ENCODE results near the gene CCDC141.
A peak's percentile ranks its signal among the peaks of the same experiment; 100 is the strongest.

The CCDC141 gene

DNA sequence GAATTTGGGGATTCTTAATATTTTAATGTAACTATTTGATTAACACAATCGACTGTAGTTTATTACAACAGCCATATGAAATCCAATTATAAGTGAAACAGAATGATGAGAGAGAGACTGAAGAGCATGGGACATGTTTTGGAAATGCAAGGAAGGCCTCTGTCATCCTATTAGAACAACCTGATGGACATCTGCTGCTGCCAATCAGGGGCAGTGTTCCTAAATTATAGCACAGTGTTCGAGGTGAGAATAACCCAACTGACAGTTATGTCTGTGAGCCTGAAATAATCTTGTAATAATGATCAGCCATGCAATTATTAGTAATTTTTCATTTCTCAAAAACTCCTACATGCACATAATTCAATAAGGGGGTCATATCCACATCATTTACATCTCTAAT, 73.6 kb downstream of the CCDC141 start:
- no peak for DNase-seq (ENCODE audit: low read depth, low spot score)

DNA sequence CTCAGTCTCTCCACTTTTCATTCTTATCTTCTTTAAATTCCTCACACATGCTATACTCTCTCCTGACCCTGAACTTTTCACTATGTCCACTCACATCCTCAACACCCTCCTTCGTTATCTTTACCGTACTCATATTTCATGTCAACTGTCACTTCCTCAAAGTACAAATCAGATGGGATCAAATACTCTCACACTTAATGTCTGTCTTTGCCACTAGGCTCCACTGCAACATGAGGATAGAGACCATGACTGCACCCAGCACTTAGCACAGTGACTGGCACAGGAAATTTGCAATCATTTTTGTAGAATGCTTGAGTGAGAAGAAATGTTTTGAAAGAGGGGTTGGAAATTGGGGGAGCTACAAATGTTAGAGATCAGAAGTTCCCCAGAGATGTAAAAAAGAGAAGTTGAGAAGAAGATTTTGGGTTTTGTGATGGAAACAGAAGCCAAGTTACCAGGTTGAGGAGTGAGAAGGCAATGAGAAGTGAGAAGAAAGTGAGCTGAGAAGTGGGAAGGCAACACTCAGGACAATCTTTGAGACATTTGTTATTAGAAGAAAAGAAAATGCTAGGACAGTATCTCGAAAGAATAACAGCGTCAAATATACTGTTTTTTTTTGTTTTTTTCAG, 87.0 kb downstream of the CCDC141 start:
- no peak for DNase-seq (ENCODE audit: low read depth, low spot score)

DNA sequence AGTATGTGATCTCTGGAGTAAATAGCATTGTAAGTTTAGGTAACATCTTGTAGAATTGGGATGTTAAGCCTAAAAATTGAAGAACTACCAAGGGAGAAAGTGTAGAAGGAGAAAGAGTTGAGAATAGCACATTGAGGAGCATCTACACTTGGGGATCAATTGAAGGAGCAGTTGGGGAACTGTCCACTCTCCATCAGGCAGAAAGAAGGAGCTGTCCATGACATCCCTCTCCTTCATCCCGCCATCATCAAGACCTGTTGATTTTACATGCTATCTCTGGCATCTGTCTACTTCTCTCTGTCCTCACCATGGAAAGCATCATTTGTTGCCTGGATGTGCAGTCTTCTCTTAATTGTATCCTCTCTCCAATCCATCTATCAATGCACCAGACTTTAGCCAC, 87.8 kb downstream of the CCDC141 start:
- DNase-seq (ENCODE audit: low read depth, low spot score): no peak

- no peak for DNase-seq (ENCODE audit: low read depth, low spot score)
These were observed 95.9 kb downstream of the CCDC141 start for GRCh38 chr2:178954049-178954448.

DNA sequence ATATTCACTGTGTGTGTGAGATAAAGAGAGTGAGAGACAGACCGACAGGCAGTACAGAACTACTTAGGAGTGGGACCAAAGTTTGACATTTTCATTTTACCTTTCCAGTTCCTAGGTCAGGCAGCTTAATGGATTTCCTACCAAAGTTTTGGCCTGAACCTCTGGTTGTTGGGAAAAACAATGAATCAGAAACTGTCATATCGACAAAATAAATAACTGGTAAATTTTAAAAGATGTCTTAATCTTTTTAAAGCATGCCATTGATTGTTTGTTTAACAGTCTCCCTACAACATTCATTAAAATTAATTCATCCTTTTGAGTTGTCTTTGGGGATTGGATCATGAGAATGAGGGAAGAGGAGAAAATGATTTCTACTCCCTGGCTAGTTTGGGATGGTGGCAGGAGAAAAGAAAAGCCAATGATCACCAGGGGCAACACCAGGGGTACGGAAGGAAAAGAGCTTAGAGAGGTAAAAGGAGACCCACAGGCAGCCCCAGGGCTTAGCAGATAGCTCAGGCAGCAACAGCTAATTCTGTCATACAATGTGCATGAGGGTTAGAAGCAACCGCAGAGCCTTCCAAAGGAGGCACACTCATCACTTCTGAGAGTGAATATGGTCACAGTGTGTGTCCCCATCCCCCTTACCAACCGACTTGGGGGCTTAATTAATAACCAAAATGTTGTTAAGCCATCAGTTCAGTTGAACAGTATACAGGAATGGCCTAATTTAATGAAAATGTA, 98.5 kb downstream of the CCDC141 start:
- no peak for DNase-seq (ENCODE audit: low read depth, low spot score)

DNA sequence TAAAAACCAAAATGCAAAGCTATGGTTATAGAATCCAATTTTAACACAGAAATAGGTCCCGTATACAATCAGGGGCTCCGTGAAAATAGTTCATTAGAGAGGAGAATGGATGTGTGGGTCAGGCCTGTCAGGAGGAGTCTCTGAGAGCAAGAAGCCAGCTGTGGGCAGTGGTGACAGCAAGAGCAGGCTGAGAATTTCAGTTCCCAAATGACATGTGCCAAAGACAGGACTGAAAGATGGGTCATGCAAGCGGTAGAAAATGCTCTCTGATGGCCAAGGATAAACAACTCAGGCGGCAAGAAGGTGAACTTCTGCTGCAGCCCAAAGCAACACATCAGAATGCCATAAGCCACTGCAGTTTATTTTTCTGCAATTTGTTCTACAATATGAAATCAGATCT, 100.4 kb downstream of the CCDC141 start:
- DNase-seq (ENCODE audit: low read depth, low spot score): no peak

DNA sequence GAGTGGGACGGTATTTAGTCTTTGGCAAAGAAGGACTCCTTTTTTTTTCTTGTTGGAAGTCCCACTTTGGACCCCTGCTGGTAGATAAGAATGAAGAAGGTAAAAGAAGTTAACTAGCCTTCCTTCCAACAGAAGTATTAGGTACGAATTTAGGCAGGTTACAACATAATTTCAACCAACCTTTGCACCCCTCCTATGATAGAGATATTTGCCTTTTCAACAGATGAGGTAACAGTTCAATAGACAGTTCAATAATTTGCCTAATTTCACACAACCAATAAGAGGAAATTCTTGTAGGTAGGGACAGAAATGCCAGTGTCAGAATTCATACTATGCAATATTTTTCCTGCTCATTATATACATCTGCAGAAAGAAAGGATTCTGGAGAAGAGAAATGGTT, 100.8 kb downstream of the CCDC141 start:
- DNase-seq (ENCODE audit: low read depth, low spot score): no peak

DNA sequence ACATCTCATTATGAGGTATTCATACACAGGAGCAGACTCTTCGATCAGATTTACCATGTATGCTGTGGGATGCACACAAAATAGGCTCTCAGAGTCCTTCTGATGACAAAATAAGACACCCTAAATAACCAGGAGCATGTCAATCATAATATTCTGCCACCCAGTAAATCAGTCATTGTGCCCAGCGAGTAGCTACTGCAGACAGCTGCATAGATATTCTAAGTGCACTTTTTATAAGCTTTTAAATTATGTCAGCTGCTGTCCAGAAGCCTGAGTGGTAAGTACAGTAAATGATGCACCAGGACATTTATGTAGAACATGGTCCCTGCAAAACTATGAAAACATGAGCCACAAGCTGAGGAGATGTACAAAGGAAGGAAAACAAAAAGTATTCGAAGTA, 102.9 kb downstream of the CCDC141 start:
- no peak for DNase-seq (ENCODE audit: low read depth, low spot score)

- no peak for DNase-seq (ENCODE audit: low read depth, low spot score)
These were observed 103.4 kb downstream of the CCDC141 start for GRCh38 chr2:178946494-178946893.

DNA sequence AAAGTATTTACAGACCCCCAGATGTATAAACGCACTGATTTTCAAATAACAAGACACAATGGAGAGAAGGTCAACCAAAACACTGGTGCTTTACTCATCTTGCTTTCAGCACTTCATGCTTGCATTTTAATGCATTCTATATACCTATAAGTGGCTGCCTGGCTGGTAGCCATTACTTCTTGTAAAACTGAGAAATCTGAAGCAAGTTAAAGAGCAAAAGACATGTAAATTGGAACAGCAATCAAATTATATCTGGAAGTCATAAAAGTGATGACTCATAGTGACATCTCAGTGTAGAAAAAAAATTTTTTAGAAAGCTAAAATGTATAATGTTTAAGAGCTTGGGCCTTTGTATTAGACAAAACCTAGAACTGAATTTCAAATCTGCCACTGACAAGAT, 106.2 kb downstream of the CCDC141 start:
- no peak for DNase-seq (ENCODE audit: low read depth, low spot score)

GRCh38 chr2:178934571-178934970, 115.4 kb downstream of the CCDC141 start:
- DNase-seq (ENCODE audit: low read depth, low spot score): no peak

DNA sequence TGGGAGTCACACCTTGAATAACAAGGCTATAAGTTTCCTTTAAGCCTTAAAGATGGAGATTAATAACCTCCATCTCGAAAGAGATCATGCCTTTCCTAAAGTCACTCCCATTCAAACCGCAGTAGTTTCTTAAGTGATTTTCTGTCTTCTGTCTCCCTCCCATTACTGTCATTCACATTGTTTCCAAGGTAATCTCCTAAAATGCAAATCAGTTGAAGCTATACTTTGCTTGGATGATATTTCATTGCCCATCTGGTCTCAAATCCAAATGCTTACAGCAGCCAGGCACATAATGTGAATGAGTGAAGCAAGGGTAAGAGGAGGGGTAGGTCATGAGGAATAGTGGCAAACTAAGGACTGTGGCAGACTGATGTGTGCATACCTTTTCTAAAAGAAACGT, 116.4 kb downstream of the CCDC141 start:
- DNase-seq (ENCODE audit: low read depth, low spot score): no peak

- no peak for DNase-seq (ENCODE audit: low read depth, low spot score)
These were observed 121.9 kb downstream of the CCDC141 start for GRCh38 chr2:178928077-178928476.

DNA sequence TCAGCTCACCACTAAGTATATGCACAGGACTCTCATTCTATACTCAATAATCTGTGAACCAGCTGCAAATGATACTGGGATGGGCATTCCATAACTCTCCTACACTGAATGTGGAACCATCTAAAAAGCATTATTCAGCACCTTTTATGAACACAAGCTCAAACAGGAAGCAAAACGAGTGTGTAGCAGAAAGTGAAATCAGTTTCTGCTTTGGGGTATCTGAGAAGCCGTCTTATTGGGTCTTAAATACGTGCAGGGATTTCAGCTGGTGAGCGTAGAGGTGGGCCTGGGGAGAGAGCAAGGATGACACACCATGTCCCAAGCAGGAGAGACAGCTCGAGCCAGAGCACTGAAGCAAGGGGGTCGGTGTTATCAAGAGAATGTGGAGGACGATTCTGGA, 122.8 kb downstream of the CCDC141 start:
- DNase-seq (ENCODE audit: low read depth, low spot score): no peak

GRCh38 chr2:178924817-178925216, 125.1 kb downstream of the CCDC141 start:
- no peak for DNase-seq (ENCODE audit: low read depth, low spot score)

DNA sequence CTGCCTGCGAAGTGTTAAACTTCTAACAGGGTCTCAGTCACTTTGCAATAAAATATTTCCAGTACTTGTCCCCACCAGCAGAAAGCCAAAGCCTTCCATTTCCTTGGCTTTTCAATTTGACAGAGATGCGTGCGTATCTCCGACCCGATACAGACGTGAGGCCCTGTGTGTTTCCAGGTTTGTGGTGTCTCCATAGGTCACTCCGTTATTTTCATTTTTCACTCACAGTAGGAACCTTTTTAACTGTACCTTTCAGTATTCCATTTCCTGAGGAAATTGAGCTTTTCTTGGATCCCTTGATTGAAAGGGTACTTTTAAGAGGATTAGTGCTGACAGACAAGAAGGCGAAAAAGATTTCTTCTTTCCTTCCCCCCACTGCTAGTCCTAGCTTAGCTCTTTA, 126.4 kb downstream of the CCDC141 start:
- DNase-seq (ENCODE audit: low read depth, low spot score): no peak

- no peak for DNase-seq (ENCODE audit: low read depth, low spot score)
These were observed 128.9 kb downstream of the CCDC141 start for GRCh38 chr2:178920916-178921513.

GRCh38 chr2:178917555-178917954, 132.4 kb downstream of the CCDC141 start:
- no peak for DNase-seq (ENCODE audit: low read depth, low spot score)

- DNase-seq (ENCODE audit: low read depth, low spot score): no peak
These were observed 134.3 kb downstream of the CCDC141 start for GRCh38 chr2:178915423-178916173.

- DNase-seq (ENCODE audit: low read depth, low spot score): peak; percentile 57
These were observed 135.6 kb downstream of the CCDC141 start for GRCh38 chr2:178914259-178914849.

DNA sequence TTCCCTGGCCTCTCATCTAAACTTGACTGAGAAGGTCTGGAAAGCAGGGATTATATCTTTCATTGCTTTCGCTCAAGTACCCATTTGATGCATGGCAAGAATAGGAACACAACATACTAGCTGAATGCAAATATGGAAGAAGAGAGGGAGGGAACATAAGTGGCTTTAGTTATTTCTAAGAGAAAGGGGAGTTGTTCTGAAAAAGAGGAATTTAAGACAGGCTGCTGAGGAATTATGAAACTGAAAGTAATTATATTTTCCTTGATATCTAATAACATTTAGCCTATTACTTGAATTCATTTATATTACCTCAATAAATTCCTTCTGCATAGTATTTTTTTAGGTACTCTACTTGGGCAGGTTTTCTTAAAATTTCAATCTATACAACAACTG, 136.9 kb downstream of the CCDC141 start:
- DNase-seq (ENCODE audit: low read depth, low spot score): no peak

GRCh38 chr2:178912416-178913048, 137.4 kb downstream of the CCDC141 start:
- no peak for DNase-seq (ENCODE audit: low read depth, low spot score)

Measured in smooth muscle cell of the brain vasculature (primary cell).